ENCODE results near the gene HIVEP2.

Gene HIVEP2

DNA sequence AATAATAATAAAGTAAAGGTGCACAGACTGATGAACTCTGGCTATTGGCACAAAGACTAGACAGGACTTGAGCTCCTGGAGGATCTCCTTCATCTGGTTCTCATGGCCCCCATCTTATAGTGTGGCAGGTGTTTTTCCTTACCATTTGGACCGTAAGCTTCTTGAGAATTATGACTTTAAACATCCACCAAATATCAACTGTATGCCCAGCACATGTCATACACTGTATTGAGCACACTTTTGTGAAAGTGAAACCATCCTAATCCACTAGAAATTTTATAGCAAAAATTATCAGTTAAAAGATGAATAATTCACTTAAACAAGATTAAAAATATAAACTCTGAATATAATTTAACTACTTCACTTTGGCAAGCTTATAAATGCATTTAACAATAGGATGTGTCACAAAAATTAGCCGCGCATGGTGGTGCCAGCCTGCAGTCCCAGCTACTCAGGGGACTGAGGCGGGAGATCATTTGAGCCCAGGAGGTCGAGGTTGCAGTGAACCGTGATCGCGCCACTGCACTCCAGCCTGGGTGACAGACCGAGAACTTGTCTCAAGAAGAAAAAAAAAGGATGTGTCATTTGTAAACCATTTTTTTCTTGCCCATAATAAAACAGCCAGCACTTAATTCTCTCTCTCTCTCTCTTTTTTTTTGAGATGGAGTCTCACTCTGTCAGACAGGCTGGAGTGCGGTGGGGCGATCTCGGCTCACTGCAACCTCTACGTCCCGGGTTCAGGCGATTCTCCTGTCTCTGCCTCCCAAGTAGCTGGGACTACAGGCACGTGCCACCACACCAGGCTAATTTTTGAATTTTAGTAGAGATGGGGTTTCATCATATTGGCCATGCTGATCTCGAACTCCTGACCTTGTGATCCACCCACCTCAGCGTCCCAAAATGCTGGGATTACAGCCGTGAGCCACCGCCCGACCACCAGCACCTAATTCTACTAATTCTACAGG is 9.1 kb downstream of the HIVEP2 start:
- TF ChIP-seq, protein P1, sequence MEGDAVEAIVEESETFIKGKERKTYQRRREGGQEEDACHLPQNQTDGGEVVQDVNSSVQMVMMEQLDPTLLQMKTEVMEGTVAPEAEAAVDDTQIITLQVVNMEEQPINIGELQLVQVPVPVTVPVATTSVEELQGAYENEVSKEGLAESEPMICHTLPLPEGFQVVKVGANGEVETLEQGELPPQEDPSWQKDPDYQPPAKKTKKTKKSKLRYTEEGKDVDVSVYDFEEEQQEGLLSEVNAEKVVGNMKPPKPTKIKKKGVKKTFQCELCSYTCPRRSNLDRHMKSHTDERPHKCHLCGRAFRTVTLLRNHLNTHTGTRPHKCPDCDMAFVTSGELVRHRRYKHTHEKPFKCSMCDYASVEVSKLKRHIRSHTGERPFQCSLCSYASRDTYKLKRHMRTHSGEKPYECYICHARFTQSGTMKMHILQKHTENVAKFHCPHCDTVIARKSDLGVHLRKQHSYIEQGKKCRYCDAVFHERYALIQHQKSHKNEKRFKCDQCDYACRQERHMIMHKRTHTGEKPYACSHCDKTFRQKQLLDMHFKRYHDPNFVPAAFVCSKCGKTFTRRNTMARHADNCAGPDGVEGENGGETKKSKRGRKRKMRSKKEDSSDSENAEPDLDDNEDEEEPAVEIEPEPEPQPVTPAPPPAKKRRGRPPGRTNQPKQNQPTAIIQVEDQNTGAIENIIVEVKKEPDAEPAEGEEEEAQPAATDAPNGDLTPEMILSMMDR (IDR thresholded peaks at IDR 0.05) = no peak

DNA sequence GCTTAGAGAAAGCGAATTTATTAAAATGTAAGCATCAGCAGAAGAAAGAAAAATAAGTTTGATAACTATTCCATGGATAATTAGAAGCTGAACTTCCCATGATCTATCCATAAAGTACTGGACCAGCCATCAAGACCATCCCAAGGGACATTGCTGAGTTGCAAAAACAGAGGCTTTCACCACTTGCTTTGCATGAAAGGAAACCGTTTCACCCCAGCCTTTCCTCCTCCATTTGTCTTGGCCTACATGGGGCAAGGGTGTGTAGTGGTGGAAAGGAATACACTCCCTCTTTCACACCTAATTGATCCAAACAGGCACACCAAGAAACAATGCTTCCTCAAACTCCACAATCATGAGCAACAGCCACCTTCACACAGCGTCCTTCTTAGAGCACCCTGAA is 10.4 kb downstream of the HIVEP2 start:
- TF ChIP-seq, protein P1 (IDR thresholded peaks at IDR 0.05) = no peak

DNA sequence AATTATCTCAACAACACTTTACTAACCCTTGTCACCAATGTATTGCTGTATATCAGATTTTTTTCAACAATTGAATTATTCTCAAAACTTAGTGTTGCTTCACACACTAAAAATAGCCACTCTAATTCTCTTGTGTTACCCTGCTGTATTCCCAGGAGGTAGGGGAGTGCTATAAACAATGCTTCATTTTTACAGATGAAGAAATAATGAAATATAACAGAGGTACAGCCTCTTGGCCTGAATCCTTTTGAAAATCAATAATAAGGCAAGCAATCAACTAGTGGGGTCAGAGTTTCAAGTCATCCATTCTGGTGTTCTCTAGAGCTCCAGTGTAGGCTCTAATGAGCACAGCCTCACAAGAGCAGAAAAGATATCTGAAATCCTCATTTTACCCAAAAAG is 10.9 kb downstream of the HIVEP2 start:
- TF ChIP-seq, protein P1 (IDR thresholded peaks at IDR 0.05) = no peak

DNA sequence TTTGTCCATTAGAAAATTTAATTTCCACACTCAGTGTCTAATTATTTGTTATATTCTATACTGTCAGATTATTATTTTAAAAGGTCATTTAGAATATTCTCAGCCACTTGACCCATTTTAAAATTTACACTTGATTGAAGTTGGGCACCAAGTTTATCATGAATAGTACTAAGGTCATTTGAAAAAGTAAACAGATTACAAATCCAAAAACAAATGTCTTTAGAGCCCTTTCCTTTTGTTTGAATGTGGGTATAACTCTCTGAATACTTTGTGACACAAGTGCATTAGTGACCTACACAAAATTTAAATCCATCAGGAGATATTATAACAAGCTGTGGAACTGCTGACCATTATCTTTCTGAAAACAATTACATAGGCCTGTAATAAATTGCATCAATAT is 11.3 kb downstream of the HIVEP2 start:
- TF ChIP-seq, protein P1 (IDR thresholded peaks at IDR 0.05) = no peak

DNA sequence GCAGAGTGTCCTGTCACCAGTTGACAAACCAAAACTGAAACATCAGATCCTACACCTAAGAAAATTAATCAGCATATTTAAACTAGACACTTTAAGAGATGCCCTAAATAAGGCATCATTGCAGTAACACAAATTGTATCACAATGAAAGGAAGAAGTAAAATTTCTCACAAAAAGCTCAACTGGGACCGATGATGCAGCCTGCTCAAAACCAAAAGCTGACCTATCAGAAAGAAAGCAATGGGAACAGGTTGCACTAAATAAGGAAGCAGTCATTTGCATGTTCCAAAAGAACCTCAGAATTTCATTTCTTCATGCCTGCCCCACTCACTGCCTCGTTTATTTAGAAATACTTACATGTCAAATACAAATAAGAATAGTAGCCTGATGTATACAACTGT is 12.1 kb downstream of the HIVEP2 start:
- TF ChIP-seq, protein P1 (IDR thresholded peaks at IDR 0.05) = no peak

DNA sequence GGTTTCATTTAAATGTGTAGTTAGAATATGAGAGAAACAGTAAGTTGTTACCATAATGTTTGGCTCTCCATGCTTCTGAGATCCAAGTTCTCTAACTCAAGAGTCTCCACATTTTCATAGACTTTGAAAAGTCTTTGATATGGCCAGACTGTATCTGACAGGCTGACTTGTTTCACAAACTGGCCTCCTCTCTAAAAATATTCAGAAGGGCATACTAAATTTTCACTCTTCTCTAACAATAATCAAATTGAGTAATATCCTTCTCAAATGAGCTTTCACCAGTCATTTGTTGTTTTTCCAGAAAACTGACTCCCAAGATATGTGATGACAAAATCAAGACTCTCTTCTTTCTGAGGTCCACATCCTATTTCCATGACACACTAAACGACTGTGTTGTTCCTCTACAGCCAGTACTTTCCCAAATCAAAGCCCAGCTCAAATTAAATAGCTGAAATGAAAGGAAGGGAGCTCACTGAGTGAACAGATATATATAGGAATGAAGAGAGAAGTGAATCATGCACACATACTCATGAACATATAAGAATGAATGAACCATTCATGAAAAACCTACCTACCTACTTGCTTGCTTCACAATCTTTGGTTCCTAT is 15.1 kb downstream of the HIVEP2 start:
- TF ChIP-seq, protein P1 (IDR thresholded peaks at IDR 0.05) = no peak

DNA sequence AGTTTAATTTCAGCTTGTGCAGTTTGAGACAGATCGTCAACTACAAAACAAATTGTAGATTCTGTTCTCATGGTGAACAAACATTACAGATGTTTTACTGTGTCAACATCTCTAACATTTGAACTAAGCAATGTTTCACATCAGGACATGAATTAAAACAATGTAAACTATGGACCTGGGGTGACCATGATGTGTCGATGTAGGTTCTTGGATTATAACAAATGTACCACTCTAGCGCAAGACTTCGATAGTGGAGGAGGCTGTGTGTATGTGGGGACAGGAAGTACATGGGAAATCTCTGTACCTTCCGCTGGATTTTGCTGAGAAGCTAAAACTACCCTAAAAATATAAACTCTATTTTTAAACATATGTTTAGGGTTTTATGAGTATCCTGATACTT is 17.1 kb downstream of the HIVEP2 start:
- TF ChIP-seq, protein P1 (IDR thresholded peaks at IDR 0.05) = no peak

Measured in LNCAP (cell line).